ENCODE measurements around the gene TREM1.

The TREM1 gene

DNA sequence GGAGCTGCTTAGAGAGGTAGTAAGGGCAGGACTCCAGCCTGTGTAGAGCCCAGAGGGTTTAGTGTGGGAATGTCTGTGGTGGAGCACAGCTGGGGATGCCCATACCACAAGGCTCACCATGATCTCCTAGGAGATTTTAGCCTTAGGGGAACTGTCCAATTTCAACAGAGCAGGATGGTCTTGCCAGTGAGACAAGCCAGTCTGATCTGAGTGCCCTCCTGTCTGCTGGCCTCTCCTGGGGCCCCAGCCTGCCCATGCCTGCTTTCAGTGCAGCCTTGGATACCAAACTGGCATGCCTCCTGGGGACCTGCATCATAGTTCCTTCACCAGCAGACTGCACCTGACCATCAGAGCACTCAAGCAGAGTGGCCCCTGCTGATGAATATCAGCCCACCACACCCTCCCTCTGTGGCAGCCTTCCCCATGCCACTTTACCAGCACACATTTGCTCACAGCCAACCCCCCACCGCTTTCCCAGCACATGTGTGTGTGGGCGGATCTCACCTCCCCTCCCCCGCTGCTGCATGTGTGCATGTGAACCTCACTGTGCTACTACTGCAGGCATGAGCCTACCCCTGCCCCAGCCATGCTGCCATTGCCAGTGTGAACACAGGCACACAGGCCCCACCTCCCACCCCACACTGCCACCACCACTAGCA, 7.9 kb upstream of the TREM1 start:
- DNase-seq (ENCODE audit: low spot score) = no peak

DNA sequence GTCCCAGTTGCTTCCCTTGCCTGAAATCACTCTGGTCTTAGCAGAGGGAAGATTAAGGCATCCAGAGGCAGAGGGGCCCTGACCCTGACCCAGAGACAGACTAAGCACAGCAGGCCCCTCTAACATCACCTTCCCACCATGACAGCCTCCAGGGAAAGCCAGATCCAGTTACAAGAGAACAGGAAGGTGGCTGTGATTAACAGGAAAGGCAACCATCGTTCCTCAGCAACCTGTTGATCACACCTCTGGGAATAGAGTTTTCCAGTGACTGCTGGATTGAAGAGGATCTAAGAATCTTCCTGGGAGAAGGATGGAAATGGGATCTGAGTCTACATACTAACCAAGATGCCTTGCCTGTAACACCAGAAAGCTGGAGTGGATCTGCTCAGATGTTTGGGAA, 5.2 kb upstream of the TREM1 start:
- DNase-seq (ENCODE audit: low spot score) = no peak

DNA sequence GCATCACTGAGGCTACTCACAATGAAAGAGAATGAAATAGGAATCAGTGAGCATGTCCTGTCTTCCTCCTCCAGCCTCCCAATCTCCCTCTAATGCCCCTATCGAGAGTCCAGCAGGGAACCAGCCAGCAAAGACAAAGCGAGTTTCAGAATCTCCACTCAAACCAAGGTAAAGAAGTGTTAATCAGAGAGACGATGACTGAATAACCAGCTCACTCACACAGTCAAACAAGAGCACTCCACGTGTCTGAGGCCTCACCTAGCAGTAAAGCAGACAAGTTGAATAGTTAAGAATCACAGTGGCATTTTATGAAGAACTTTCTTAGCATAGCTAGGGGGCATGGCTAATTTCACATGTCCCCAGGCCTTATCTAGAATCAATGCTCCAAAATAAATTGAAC, 3.3 kb upstream of the TREM1 start:
- no peak for DNase-seq (ENCODE audit: low spot score)

- DNase-seq (ENCODE audit: low spot score) = no peak
Observed at GRCh38 chr6:41288754-41289129, 2.3 kb upstream of the TREM1 start.

DNA sequence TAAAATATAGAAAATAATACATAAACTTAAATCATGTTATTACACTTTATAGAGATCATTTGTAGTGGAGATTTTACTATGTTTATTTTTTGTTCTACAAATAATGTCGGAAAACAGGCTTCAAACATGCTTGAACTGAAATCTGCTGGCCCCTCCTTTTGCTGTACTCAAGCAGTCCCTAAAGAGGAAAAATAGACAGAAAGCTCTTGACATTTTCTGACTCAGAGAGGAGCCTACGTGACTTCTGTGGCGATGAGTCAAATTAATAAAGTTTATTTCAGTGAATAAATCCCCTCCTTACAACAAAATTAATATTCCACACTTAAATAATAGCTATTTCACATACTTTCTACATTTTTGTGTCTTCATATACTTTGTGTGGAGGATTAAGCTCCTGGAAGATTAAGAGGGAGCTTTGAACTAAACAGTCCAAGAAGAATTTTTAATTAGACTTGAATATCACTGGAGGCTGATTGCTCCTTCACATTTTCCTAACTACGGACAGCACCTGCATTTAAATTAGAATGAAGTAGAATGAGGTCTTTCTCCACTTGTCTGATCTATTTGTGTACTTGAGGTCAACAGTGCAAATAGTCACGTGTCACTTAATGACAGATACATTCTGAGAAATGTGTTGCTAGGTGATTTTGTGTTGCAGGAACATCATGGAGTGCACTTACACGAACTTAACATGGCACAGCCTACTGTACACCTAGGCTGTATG, 1.7 kb upstream of the TREM1 start:
- no peak for DNase-seq (ENCODE audit: low spot score)

- no peak for DNase-seq (ENCODE audit: low spot score)
Observed at GRCh38 chr6:41284726-41285125, 1.8 kb downstream of the TREM1 start.

- DNase-seq (ENCODE audit: low spot score) = no peak
Observed at GRCh38 chr6:41283600-41283999, 2.9 kb downstream of the TREM1 start.

DNA sequence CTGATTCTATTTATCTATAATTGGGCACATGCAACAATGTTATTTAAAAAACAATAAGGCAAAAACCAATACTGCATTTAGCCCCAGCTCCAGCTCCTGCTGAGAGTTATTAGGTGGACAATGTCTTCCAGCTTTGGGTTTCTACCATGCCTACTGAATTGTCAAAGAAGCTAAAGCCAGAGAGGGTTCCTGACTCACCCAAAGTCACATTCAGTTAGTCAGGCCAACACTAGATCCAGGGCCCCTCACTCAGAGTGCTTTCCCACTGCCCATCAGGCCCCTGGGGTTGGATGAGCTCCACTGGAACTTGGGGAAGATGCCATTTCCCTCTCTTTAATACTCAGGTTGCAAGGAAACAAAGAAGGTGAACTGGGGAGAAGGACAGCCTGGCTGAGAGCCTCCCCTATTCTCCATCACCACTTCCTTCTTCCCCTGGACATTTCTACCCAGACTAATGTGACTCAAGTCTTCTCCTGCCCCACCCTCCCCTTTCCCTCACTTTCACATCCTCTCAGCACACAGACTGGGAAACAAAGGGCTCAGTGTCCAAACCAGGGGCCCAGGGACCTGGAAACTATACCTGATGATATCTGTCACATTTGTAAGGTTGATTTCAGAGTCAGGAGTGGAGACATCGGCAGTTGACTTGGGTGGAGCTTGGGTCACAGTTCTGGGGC, 6.0 kb downstream of the TREM1 start:
- no peak for DNase-seq (ENCODE audit: low spot score)

GRCh38 chr6:41278699-41279405, 7.6 kb downstream of the TREM1 start:
- peak; percentile 69 for DNase-seq (ENCODE audit: low spot score)

DNA sequence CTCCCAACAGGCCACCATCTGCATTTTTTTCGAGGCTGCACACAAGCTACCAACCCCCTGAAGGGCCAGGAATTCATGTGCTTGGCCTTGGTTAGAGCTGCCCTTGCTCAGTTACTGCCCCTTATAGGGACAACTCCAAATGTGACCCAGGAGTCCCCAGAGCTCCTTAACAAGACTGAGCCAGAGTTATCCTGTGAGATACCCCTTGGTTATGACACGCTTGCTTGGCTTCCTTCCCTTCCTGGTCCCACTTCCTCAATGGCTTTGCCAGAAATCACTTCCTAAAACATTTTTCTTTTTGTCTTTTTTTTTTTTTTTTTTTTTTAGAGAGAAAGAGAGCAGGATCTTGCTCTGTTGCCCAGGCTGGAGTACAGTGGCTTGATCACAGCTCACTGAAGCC, 8.9 kb downstream of the TREM1 start:
- DNase-seq (ENCODE audit: low spot score) = no peak

DNA sequence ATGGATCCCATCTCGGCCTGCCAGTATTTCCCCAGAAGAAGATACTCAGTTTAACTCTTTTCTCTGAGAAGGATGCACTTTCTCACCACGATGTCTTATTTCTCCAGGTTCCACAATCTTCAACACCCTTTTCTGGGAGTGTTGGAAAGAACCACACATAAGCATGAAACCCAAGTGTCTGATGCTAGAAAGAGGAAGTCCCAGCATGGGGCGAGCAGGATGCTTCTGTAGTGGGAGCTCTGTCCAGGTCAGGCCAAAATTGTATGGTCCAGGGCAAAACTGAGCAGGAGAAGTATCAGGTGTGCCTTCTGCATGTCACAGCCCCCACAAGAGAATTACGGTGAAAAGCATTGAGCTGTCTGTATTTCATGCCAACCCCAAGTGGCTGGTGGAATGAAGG, 11.0 kb downstream of the TREM1 start:
- DNase-seq (ENCODE audit: low spot score) = no peak

GRCh38 chr6:41274256-41274655, 12.2 kb downstream of the TREM1 start:
- DNase-seq (ENCODE audit: low spot score) = no peak

GRCh38 chr6:41273714-41274113, 12.8 kb downstream of the TREM1 start:
- no peak for DNase-seq (ENCODE audit: low spot score)

- no peak for DNase-seq (ENCODE audit: low spot score)
Observed at GRCh38 chr6:41272591-41273240, 13.8 kb downstream of the TREM1 start.

- no peak for DNase-seq (ENCODE audit: low spot score)
Observed at GRCh38 chr6:41271901-41272395, 14.5 kb downstream of the TREM1 start.

DNA sequence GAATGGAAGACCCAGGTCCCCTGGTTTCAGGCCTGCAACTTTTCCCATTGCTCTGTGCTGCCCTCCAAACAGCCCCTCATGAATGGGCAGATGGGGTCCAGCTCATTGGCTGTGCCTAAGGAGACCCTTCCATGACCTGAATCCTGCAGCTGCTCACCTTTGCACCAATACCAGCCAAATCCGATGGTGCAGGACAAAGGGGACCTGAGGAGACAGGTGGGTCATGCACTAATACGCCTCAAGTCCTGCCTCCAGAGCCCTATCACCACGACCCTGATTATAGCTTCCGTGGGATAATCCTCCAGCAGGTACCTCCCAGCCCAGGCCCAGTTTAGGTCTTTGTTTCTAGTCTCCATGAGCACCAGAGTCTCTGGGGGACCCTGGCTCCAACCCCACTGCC, 16.8 kb downstream of the TREM1 start:
- DNase-seq (ENCODE audit: low spot score) = no peak

DNA sequence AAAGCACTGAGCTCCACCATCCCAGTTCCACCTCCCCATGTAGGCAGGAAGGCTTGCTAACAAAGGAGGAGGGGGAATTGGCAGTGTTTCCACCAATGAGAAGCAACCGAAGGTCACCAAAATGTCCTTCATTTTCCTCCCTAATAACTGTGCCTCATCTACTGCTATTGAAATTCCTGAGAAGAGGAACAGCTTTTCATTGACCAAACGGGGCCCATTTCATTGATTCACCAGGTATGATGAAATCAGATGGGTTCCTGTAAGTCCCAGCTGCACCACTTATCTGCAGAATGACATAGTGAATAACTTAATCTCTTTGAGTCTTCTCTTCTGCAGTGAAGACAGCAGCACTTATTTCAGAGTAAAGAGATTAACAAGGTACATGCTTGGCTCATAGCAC, 17.3 kb downstream of the TREM1 start:
- no peak for DNase-seq (ENCODE audit: low spot score)

DNA sequence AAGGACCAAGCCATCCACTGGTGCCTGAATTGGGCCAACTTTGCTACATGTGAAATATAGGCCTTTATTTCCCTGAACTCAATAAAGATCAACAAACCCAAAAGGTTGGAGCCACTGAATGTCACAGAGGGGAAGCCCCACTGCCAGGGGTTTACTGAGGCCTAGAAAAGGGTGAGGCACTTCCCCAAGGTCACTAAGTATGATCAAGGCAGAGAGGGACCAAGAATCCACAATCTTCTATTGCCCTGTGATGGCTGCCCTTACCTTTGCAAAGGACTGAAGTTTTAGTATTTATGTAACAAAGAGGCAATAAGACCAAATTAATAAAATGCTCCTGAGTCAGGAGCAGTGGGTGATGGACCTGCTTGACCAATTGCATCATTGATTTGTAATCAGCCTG, 18.0 kb downstream of the TREM1 start:
- DNase-seq (ENCODE audit: low spot score) = no peak

- DNase-seq (ENCODE audit: low spot score) = no peak
Observed at GRCh38 chr6:41266541-41266940, 19.9 kb downstream of the TREM1 start.

DNA sequence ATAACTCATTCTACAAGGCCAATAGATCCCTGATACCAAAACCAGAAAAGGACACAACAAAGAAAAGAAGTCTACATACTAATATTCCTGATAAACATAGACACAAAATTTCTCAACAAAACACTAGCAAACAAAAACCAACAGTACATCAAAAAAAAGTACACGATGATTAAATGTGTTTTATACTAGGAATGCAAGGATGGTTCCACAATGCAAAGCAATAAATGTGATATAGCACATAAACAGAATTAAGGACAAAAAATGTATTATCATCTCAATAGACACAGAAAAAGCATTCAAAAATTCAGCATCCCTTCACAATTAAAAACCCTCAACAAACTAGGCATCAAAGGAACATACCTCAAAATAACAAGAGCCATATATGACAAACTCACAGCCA, 23.2 kb downstream of the TREM1 start:
- no peak for DNase-seq (ENCODE audit: low spot score)

DNA sequence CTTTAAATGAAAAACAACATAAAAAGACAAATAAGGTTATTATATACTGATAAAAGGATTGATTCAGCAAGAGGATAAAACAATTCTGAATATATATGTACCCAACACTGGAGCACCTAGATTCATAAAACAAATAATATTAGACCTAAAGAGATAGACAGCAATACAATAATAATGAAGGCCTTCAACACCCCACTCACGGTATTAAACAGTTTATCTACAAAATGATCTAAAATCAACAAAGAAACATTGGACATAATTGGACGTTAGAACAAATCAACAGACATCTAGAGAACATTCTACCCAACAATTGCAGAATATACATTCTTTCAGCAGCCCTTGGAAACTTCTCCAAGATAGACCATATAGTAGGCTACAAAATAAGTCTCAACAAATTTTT, 24.1 kb downstream of the TREM1 start:
- no peak for DNase-seq (ENCODE audit: low spot score)

DNA sequence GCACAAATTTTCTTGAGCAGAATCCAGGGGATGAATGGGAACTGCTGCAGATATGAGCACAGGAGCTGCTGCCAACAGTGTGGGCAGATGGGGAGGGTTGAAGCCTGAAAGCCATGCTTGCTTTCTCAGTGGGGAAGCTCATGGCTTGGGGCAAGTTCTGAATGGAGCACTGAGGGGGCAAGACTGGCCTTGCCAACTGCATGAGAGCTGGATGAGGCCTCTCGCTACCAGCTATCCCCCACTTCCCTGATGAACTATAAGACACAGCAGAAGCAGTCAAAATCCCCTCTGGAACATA, 28.3 kb downstream of the TREM1 start:
- DNase-seq (ENCODE audit: low spot score) = no peak
